CD14-positive monocyte (primary cell): ENCODE results near the gene PCDHB16. TPM values are rescaled to one million over a fixed set of nuclear protein-coding genes. Genes with fewer than 3 reads are reported as not detected.
"Not testable (repeated sequence)": the region's sequence is repeated elsewhere in the genome, so short reads cannot be mapped to it uniquely, and the experiment has no call there.

ENCODE experiments used
- DNase-seq, 3 donors: peaks; one replicate each; pipeline ENCODE4 v3.0.0-alpha.2; 2011 to 2022
- H2AFZ ChIP-seq: 2 replicates; pipeline ENCODE4 v1.6.0; 2012; ENCODE audit warnings: mild to moderate bottlenecking, low read depth, low read length, inconsistent platforms; ENCODE audit not compliant: insufficient read depth, poor library complexity, severe bottlenecking
- H3K27ac ChIP-seq, 2 donors: 1 replicate in 1 of 2; 2 replicates in 1 of 2; pipeline ENCODE4 v1.5.1; 2012 to 2013; ENCODE audit warnings: low read length in 2 of 2, control low read depth in 1 of 2, inconsistent platforms in 1 of 2, low read depth in 1 of 2, mild to moderate bottlenecking in 1 of 2
- H3K27me3 ChIP-seq, 2 donors: one replicate each; pipeline versions ENCODE4 v1.6.0 to v1.6.1; 2011 to 2013; ENCODE audit warnings: low read length in 2 of 2; ENCODE audit not compliant: control insufficient read depth in 2 of 2, insufficient read depth in 2 of 2
- H3K36me3 ChIP-seq, 2 donors: replicated peaks in 1 of 2; 1 replicate in 1 of 2; 2 replicates in 1 of 2; pipeline versions ENCODE4 v1.5.1 to v1.6.1; 2012 to 2013; ENCODE audit warnings: low read length in 2 of 2, control low read depth in 1 of 2, inconsistent platforms in 1 of 2, mild to moderate bottlenecking in 1 of 2; ENCODE audit not compliant: insufficient read depth in 2 of 2, control insufficient read depth in 1 of 2
- H3K4me1 ChIP-seq, 2 donors: 1 replicate in 1 of 2; 2 replicates in 1 of 2; pipeline versions ENCODE4 v1.5.1 to v1.6.1; 2012 to 2013; ENCODE audit warnings: low read length in 2 of 2, control low read depth in 1 of 2, inconsistent platforms in 1 of 2, mild to moderate bottlenecking in 1 of 2, moderate library complexity in 1 of 2; ENCODE audit not compliant: insufficient read depth in 2 of 2, control insufficient read depth in 1 of 2
- H3K4me2 ChIP-seq: replicated peaks from 2 replicates; pipeline ENCODE3; 2012; ENCODE audit warnings: low read length, moderate library complexity, mild to moderate bottlenecking; ENCODE audit not compliant: poor library complexity, severe bottlenecking; ENCODE audit errors: extremely low read depth
- H3K4me3 ChIP-seq, 3 experiments: fragments of 200-600 bp in 1 of 3; sonication (generic) in 1 of 3; replicated peaks in 1 of 3; 1 replicate in 2 of 3; 2 replicates in 1 of 3; pipeline ENCODE4 v1.5.1; 2011 to 2013; ENCODE audit warnings: low read length in 3 of 3, mild to moderate bottlenecking in 3 of 3, control low read depth in 2 of 3, low read depth in 2 of 3, inconsistent platforms in 1 of 3, moderate library complexity in 1 of 3
- H3K79me2 ChIP-seq: 2 replicates; pipeline ENCODE4 v1.6.0; 2012; ENCODE audit warnings: mild to moderate bottlenecking, control low read depth, inconsistent platforms, low read length, moderate library complexity; ENCODE audit not compliant: insufficient read depth
- H3K9ac ChIP-seq: 2 replicates; pipeline ENCODE4 v1.6.0; 2017; ENCODE audit warnings: low read length, mild to moderate bottlenecking; ENCODE audit not compliant: insufficient read depth, poor library complexity, severe bottlenecking
- H3K9me3 ChIP-seq, 2 donors: replicated peaks in 1 of 2; 1 replicate in 1 of 2; 2 replicates in 1 of 2; pipeline versions ENCODE4 v1.5.1 to v1.6.1; 2012 to 2013; ENCODE audit warnings: low read length in 2 of 2, control low read depth in 1 of 2; ENCODE audit not compliant: control insufficient read depth in 1 of 2, insufficient read depth in 1 of 2
- H4K20me1 ChIP-seq: 2 replicates; pipeline ENCODE4 v1.6.0; 2012; ENCODE audit warnings: mild to moderate bottlenecking, low read length, control low read depth, moderate library complexity; ENCODE audit not compliant: insufficient read depth
- H3K27ac Mint-ChIP-seq, 7 donors: one replicate each; pipeline ENCODE4 v1.8.0; 2020; ENCODE audit warnings: mild to moderate bottlenecking in 7 of 7, mixed read lengths in 7 of 7, moderate library complexity in 6 of 7, inconsistent platforms in 2 of 7
- H3K27me3 Mint-ChIP-seq, 3 donors: one replicate each; pipeline ENCODE4 v1.8.0; 2021 to 2022; ENCODE audit warnings: low read depth in 3 of 3, mild to moderate bottlenecking in 3 of 3, mixed read lengths in 3 of 3, moderate library complexity in 3 of 3, inconsistent platforms in 1 of 3
- H3K36me3 Mint-ChIP-seq, 2 donors: one replicate each; pipeline ENCODE4 v1.8.0; 2020; ENCODE audit warnings: mixed read lengths in 2 of 2, inconsistent platforms in 1 of 2, mild to moderate bottlenecking in 1 of 2
- H3K4me1 Mint-ChIP-seq: one replicate; pipeline ENCODE4 v1.8.0; 2020; ENCODE audit warnings: mild to moderate bottlenecking, mixed read lengths
- H3K4me3 Mint-ChIP-seq, 2 donors: one replicate each; pipeline ENCODE4 v1.8.0; 2020; ENCODE audit warnings: mild to moderate bottlenecking in 2 of 2, mixed read lengths in 2 of 2, moderate library complexity in 1 of 2
- H3K9me3 Mint-ChIP-seq, 7 donors: one replicate each; pipeline ENCODE4 v1.8.0; 2020 to 2022; ENCODE audit warnings: mixed read lengths in 7 of 7, mild to moderate bottlenecking in 6 of 7, moderate library complexity in 6 of 7, inconsistent platforms in 2 of 7
- WGBS: methylation state at CpG from one replicate; pipeline ENCODE4 v1.1.5; 2013; ENCODE audit warnings: missing lambda C conversion rate; ENCODE audit not compliant: insufficient coverage; 5-methylcytosine and 5-hydroxymethylcytosine counted together
- intact Hi-C, 2 donors: fragments of 100-400 bp; cut with micrococcal nuclease; formaldehyde crosslinking; loops; one replicate each; pipeline versions ENCODE4 v1.15.0 to v1.15.1; 2023
- polyA plus RNA-seq, 3 donors: library from polyadenylated mRNA; depleted of rRNA in 1 of 3; unstranded in 2 of 3; stranded (reverse) in 1 of 3; fragments of 300-500 nt in 2 of 3; fragments of >200 nt in 1 of 3; fragmentation: Illumina TruSeq in 2 of 3; gene quantifications; 1 replicate in 2 of 3; 2 replicates in 1 of 3; pipeline ENCODE4 v1.2.3, GENCODE V29; 2012 to 2021
- TF ChIP-seq, protein P1 (sequence below): fragments of 200-600 bp; IDR thresholded peaks from one replicate; pipeline ENCODE4 v1.8.0; 2022; ENCODE audit warnings: antibody characterized with exemption, mild to moderate bottlenecking

Gene PCDHB16
- polyA plus RNA-seq, 3 donors, result not detected

DNA sequence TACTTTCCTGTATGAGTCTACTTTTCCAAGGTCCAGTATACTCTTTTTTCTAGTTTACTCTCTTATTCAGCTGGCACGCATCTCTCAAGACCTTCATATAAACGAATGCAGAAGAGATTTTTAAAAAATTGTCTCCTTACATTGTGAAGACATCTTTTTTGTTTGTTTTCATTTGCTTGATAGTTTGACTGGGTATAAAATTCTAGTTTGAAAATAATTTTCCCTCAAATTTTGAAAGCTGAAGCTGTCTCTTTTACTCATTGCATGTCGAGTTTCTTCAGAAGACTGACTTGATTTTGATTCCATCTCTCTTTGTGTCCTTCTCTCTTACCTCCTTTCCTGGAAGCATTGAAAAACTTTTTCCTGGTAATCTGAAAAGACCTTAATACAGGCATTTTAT, 14.2 kb downstream of the PCDHB16 start:
- Mint-ChIP-seq H3K27me3 (peaks cover 2 to 22% (median 21%) of the 10 kb centered on the region in 3 donors), H3K36me3 (no peaks in the 10 kb centered on the region), H3K4me1 (no peaks in the 10 kb centered on the region), H3K27ac (no peak overlapping the region), H3K4me3 (no peak overlapping the region), H3K9me3 (peaks cover 10 to 59% (median 46%) of the 10 kb centered on the region in 7 donors)
- no peak overlapping the region for H3K9ac ChIP-seq
- H3K4me1 ChIP-seq, result no peaks in the 10 kb centered on the region
- no peak for DNase-seq
- intact Hi-C loops, result no loop called here
- H3K4me2 ChIP-seq, result no peak overlapping the region
- no peaks in the 10 kb centered on the region for H4K20me1 ChIP-seq
- H3K27ac ChIP-seq, result no peak overlapping the region
- peaks cover 0 to 21% of the 10 kb centered on the region in 2 donors for H3K27me3 ChIP-seq
- TF ChIP-seq, protein P1, sequence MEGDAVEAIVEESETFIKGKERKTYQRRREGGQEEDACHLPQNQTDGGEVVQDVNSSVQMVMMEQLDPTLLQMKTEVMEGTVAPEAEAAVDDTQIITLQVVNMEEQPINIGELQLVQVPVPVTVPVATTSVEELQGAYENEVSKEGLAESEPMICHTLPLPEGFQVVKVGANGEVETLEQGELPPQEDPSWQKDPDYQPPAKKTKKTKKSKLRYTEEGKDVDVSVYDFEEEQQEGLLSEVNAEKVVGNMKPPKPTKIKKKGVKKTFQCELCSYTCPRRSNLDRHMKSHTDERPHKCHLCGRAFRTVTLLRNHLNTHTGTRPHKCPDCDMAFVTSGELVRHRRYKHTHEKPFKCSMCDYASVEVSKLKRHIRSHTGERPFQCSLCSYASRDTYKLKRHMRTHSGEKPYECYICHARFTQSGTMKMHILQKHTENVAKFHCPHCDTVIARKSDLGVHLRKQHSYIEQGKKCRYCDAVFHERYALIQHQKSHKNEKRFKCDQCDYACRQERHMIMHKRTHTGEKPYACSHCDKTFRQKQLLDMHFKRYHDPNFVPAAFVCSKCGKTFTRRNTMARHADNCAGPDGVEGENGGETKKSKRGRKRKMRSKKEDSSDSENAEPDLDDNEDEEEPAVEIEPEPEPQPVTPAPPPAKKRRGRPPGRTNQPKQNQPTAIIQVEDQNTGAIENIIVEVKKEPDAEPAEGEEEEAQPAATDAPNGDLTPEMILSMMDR, result no peak
- peaks cover 23 to 49% of the 10 kb centered on the region in 2 donors for H3K9me3 ChIP-seq
- H3K4me3 ChIP-seq, result no peak overlapping the region
- no peaks in the 10 kb centered on the region for H3K36me3 ChIP-seq
- no peaks in the 10 kb centered on the region for H3K79me2 ChIP-seq
- no peak overlapping the region for H2AFZ ChIP-seq
- no CpG with 5 or more reads among the region's 3 CpGs for WGBS

DNA sequence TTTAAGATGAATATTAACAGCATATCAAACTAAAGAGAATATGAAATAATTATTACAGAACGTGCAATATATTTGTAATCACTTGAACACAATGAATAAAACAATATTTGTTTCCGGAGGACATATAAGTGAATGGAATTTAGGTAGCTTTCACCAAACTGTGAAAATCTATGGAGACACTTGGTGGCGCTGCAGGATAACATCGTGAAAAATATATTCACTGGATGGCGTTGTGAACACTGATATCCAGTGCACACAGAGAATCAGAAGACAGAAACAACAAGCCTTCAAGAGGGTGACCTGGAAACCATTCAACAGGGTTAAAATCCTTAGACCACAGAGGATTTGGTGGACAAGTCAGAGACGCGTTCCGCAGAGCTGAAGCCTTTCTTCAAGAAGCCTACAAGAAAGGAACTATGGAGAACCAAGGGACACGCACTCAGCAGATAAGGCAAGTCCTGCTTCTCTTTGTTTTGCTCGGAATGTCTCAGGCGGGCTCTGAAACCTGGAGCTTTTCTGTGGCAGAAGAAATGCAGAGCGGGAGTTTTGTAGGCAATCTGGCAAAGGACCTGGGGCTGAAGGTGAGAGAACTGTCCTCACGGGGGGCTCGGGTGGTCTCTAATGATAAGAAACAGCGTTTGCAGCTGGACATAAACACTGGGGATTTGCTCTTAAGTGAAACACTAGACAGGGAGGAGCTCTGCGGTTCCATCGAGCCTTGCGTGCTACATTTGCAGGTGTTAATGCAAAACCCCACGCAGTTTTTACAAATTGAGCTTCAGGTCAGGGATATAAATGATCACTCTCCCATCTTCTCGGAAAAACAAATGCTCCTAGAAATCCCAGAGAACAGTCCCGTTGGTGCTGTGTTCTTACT, 17.4 kb downstream of the PCDHB16 start, which contains the start of gene PCDHB11:
TSS of gene PCDHB11 (plus strand) at position 269 of the 877 bp plus-strand sequence. CDS start at position 417, 148 bp downstream.
- Histone ChIP-seq H3K4me2 (no peak within 1 kb of the TSS), H3K9me3 (peaks cover 35 to 48% of the 10 kb centered on the region in 2 donors), H2AFZ (no peak within 1 kb of the TSS), H3K4me1 (no peaks in the 10 kb centered on the region), H3K27ac (no peak within 1 kb of the TSS), H3K36me3 (no peaks in the 10 kb centered on the region), H3K4me3 (no peak within 1 kb of the TSS), H4K20me1 (no peaks in the 10 kb centered on the region), H3K27me3 (peaks cover 0 to 11% of the 10 kb centered on the region in 2 donors), H3K9ac (no peak within 1 kb of the TSS), H3K79me2 (no peaks in the 10 kb centered on the region)
- Mint-ChIP-seq H3K36me3 (no peaks in the 10 kb centered on the region), H3K4me3 (no peak within 1 kb of the TSS), H3K4me1 (no peaks in the 10 kb centered on the region), H3K27me3 (peaks cover 11 to 22% (median 21%) of the 10 kb centered on the region in 3 donors), H3K9me3 (peaks cover 17 to 52% (median 42%) of the 10 kb centered on the region in 7 donors), H3K27ac (no peak within 1 kb of the TSS)
- DNase-seq, result no peak
- WGBS, result 45% methylated on average over 15 of the region's 21 CpGs
- intact Hi-C loops, result no loop called here
- TF ChIP-seq, protein P1, result no peak

GRCh38 chr5:141201126-141201525, 18.9 kb downstream of the PCDHB16 start:
- Mint-ChIP-seq H3K27me3 (peaks cover 12 to 22% (median 20%) of the 10 kb centered on the region in 3 donors), H3K9me3 (peaks cover 19 to 54% (median 41%) of the 10 kb centered on the region in 7 donors)

More at GRCh38 chr5:141201126-141201525, 18.9 kb downstream of the PCDHB16 start:
- H3K9me3 ChIP-seq, result peaks cover 33 to 47% of the 10 kb centered on the region in 2 donors
- intact Hi-C loops, DNase-seq, H3K27ac Mint-ChIP-seq, H3K79me2 ChIP-seq, H3K36me3 ChIP-seq, H3K9ac ChIP-seq, H3K4me1 ChIP-seq, H3K27me3 ChIP-seq, H3K4me2 ChIP-seq, H4K20me1 ChIP-seq, H3K27ac ChIP-seq, H3K36me3 Mint-ChIP-seq, H3K4me1 Mint-ChIP-seq, H2AFZ ChIP-seq, H3K4me3 ChIP-seq: not testable (repeated sequence)
- WGBS, result 26% methylated on average over 9 of the region's 38 CpGs
- H3K4me3 Mint-ChIP-seq, result peak overlapping the region in 1 of 2 donors; percentile 13
